ENCODE measurements around the gene CDCP1. TPM values are rescaled to one million over a fixed set of nuclear protein-coding genes. Genes with fewer than 3 reads are reported as not detected.

The CDCP1 gene
- total RNA-seq, 1 experiment from 2014 or later, result 66.9 TPM

- CTCF ChIA-PET, result interaction anchor here (1.2 to 1.3 kb wide), 2 partner anchors 16 to 44 kb away, joined by 4 to 5 read pairs; no protein-coding TSS in a partner anchor
- no peaks in the 10 kb centered on the region for H3K9me3 Mint-ChIP-seq (ENCODE audit: low read depth, unreplicated experiment)
- DNase-seq, result peak; percentile 92
Measured at GRCh38 chr3:45167011-45167911, 21.1 kb upstream of the CDCP1 start.

GRCh38 chr3:45166321-45166879, 20.2 kb upstream of the CDCP1 start:
- H3K4me1 Mint-ChIP-seq (ENCODE audit: low read depth, unreplicated experiment), result peaks cover 24% of the 10 kb centered on the region
- intact Hi-C loops (cut with micrococcal nuclease; ENCODE audit: unreplicated experiment), result loop anchor here (5.0 kb wide), 1 partner anchor 44 kb away; no protein-coding TSS in a partner anchor

More at GRCh38 chr3:45167011-45167911, 21.1 kb upstream of the CDCP1 start:
- intact Hi-C loops (cut with micrococcal nuclease; ENCODE audit: unreplicated experiment), result loop anchor here (5.0 kb wide), 1 partner anchor 45 kb away; no protein-coding TSS in a partner anchor
- Mint-ChIP-seq H3K4me3 (ENCODE audit: low read depth, unreplicated experiment) (peak overlapping the region; percentile 0), H3K27me3 (ENCODE audit: unreplicated experiment) (no peaks in the 10 kb centered on the region), H3K4me1 (ENCODE audit: low read depth, unreplicated experiment) (peaks cover 23% of the 10 kb centered on the region), H3K27ac (ENCODE audit: unreplicated experiment) (peak overlapping the region; percentile 68), H3K36me3 (ENCODE audit: insufficient read depth, unreplicated experiment) (no peaks in the 10 kb centered on the region)
- BruUV-seq (replicated peaks), result TSS peak; percentile 88
- TF ChIP-seq CTCF (IDR thresholded peaks at IDR 0.05; ENCODE audit: unreplicated experiment), result no peak

GRCh38 chr3:45165497-45166283, 19.5 kb upstream of the CDCP1 start:
- no peak for TF ChIP-seq CTCF (IDR thresholded peaks at IDR 0.05; ENCODE audit: unreplicated experiment)
- Mint-ChIP-seq H3K27me3 (ENCODE audit: unreplicated experiment) (no peaks in the 10 kb centered on the region), H3K27ac (ENCODE audit: unreplicated experiment) (no peak overlapping the region), H3K4me1 (ENCODE audit: low read depth, unreplicated experiment) (peaks cover 31% of the 10 kb centered on the region), H3K9me3 (ENCODE audit: low read depth, unreplicated experiment) (no peaks in the 10 kb centered on the region), H3K36me3 (ENCODE audit: insufficient read depth, unreplicated experiment) (no peaks in the 10 kb centered on the region), H3K4me3 (ENCODE audit: low read depth, unreplicated experiment) (no peak overlapping the region)
- no peak for DNase-seq
- CTCF ChIA-PET, result interaction anchor here (1.3 kb wide), 1 partner anchor 42 kb away, joined by 5 read pairs; no protein-coding TSS in a partner anchor
- intact Hi-C loops (cut with micrococcal nuclease; ENCODE audit: unreplicated experiment), result loop anchor here (5.0 kb wide), 1 partner anchor 43 kb away; no protein-coding TSS in a partner anchor
- no TSS peak for BruUV-seq (replicated peaks)

More at GRCh38 chr3:45166321-45166879, 20.2 kb upstream of the CDCP1 start:
- peak overlapping the region; percentile 68 for H3K27ac Mint-ChIP-seq (ENCODE audit: unreplicated experiment)
- no peak for TF ChIP-seq CTCF (IDR thresholded peaks at IDR 0.05; ENCODE audit: unreplicated experiment)
- no peak overlapping the region for H3K4me3 Mint-ChIP-seq (ENCODE audit: low read depth, unreplicated experiment)
- H3K9me3 Mint-ChIP-seq (ENCODE audit: low read depth, unreplicated experiment), result no peaks in the 10 kb centered on the region
- DNase-seq, result no peak
- H3K27me3 Mint-ChIP-seq (ENCODE audit: unreplicated experiment), result no peaks in the 10 kb centered on the region
- H3K36me3 Mint-ChIP-seq (ENCODE audit: insufficient read depth, unreplicated experiment), result no peaks in the 10 kb centered on the region
- CTCF ChIA-PET, result interaction anchor here (1.2 to 1.3 kb wide), 2 partner anchors 17 to 43 kb away, joined by 4 to 5 read pairs; no protein-coding TSS in a partner anchor
- no TSS peak for BruUV-seq (replicated peaks)

GRCh38 chr3:45164056-45164455, 17.9 kb upstream of the CDCP1 start:
- Mint-ChIP-seq H3K36me3 (ENCODE audit: insufficient read depth, unreplicated experiment) (no peaks in the 10 kb centered on the region), H3K27me3 (ENCODE audit: unreplicated experiment) (no peaks in the 10 kb centered on the region), H3K4me1 (ENCODE audit: low read depth, unreplicated experiment) (peaks cover 31% of the 10 kb centered on the region), H3K27ac (ENCODE audit: unreplicated experiment) (no peak overlapping the region), H3K4me3 (ENCODE audit: low read depth, unreplicated experiment) (no peak overlapping the region), H3K9me3 (ENCODE audit: low read depth, unreplicated experiment) (no peaks in the 10 kb centered on the region)
- no TSS peak for BruUV-seq (replicated peaks)
- DNase-seq, result no peak
- CTCF ChIA-PET, result no interaction called here
- TF ChIP-seq CTCF (IDR thresholded peaks at IDR 0.05; ENCODE audit: unreplicated experiment), result no peak
- intact Hi-C loops (cut with micrococcal nuclease; ENCODE audit: unreplicated experiment), result no loop called here

Measured in Calu3 (cell line).